Measurements from ENCODE around the gene TRPV2.
"Not testable (repeated sequence)": the region's sequence is repeated elsewhere in the genome, so short reads cannot be mapped to it uniquely, and the experiment has no call there.

The TRPV2 gene

DNA sequence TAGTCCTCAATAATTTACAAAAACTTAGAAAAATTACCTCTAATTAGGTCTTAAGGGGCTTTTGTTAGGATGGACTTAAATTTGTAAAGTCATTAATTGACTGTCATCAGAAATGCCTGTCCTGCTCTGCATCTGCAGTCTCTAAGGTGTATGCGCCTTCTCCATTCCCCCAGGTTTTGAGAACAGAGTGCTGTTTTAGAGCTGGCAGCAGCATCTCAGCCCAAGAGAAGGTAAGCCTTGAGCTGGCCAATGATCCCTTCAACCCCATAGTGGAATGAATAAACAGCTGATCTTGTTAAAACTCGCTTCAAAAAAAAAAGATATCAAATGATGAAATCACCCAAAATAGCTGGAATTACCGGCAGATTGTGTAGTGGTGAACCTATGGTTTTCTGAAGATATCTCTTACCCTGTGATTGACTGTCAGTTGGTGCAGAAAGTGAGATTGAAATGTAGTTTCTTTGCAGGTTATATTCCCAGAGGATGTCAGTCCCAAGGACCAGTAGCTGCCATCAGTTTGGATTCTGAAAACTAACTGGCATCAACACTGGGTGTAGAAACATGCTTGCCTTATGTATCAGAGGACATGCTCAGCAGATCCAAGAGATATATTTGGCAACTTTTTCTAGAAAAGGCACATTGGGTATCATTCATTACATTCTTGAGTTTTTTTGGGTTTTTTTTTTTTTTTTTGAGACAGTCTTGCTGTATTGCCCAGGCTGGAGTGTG lies 25.7 kb downstream of the TRPV2 start:
- FAIRE-seq (no peak), DNase-seq (ENCODE audit: insufficient read length) (no peak)
- peak; percentile 13; the same call in 1 of the 2 replicates for TF ChIP-seq POLR2AphosphoS5 (IDR thresholded peaks at IDR 0.05; ENCODE audit: low read depth, low read length)
- no peak for TF ChIP-seq TAF1 (IDR thresholded peaks at IDR 0.05; ENCODE audit: borderline replicate concordance, low read depth, low read length)
- no peak for TF ChIP-seq POLR2A (IDR thresholded peaks at IDR 0.05; ENCODE audit: low read depth, low read length)

DNA sequence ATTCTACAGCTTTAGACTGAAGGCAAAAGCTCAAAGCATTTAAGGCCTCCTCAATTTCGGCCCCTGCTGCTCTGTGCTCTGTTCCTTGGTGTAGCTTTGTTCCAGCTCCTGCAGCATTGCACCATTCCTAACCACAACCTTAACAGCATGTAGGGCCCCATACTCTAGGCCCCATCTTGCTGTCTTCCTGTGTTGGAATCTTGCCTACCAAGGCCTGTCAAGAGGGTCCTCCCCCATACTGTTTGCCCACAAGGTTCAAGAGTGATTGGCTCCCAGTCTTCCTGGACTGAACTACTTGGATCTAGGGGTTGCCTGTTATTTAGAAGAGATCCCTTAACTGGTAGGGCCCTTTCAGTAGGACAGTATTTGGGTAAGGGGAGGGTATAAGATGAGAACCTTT lies 26.8 kb downstream of the TRPV2 start:
- FAIRE-seq (no peak), DNase-seq (ENCODE audit: insufficient read length) (no peak)
- no peak for TF ChIP-seq TAF1 (IDR thresholded peaks at IDR 0.05; ENCODE audit: borderline replicate concordance, low read depth, low read length)
- TF ChIP-seq POLR2AphosphoS5 (IDR thresholded peaks at IDR 0.05; ENCODE audit: low read depth, low read length): peak; percentile 33; the same call in 1 of the 2 replicates
- TF ChIP-seq POLR2A (IDR thresholded peaks at IDR 0.05; ENCODE audit: low read depth, low read length): no peak

- TF ChIP-seq TAF1 (IDR thresholded peaks at IDR 0.05; ENCODE audit: borderline replicate concordance, low read depth, low read length): no peak
- peak; percentile 54; the same call in 1 of the 2 replicates for TF ChIP-seq POLR2AphosphoS5 (IDR thresholded peaks at IDR 0.05; ENCODE audit: low read depth, low read length)
- TF ChIP-seq POLR2A (IDR thresholded peaks at IDR 0.05; ENCODE audit: low read depth, low read length): no peak; the same call in 1 of the 2 replicates
- FAIRE-seq: no peak
- DNase-seq (ENCODE audit: insufficient read length): no peak
These were observed 27.5 kb downstream of the TRPV2 start for GRCh38 chr17:16442594-16443510.

GRCh38 chr17:16443511-16444257 lies 28.3 kb downstream of the TRPV2 start:
- no peak for DNase-seq (ENCODE audit: insufficient read length)
- no peak for TF ChIP-seq TAF1 (IDR thresholded peaks at IDR 0.05; ENCODE audit: borderline replicate concordance, low read depth, low read length)
- TF ChIP-seq POLR2AphosphoS5 (IDR thresholded peaks at IDR 0.05; ENCODE audit: low read depth, low read length): peak; percentile 61
- peak; percentile 81 for TF ChIP-seq POLR2A (IDR thresholded peaks at IDR 0.05; ENCODE audit: low read depth, low read length)
- no peak for FAIRE-seq

DNA sequence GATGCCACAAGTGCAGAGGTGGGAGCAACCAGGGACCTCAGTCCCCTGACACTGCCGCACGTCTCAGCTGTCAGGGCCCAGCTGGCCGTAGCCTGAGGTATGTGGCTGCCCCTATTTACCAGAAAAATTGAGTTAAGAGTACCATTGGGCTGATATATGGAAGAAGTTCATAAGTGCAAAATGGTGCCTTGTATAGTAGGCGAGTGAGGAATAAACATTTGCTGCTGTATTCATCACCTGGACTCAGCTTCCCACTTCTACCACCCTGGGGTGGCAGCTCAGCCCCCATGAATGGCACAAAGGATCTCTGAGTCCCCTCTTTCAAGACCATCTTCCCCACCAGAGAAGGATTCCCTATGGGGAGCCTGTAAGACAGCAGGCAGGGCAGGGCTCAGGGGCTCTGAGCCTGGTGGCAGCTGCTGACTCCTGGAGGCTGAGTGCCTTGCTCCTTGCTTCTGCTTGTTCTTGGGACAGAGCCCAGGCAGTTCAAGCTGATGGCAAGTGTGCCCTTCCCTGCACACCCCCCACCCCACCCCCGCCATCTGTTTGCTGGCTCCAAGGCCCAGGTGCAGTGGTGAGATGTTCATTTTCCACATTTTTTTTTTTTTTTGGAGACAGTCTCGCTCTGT lies 29.0 kb downstream of the TRPV2 start:
- no peak for DNase-seq (ENCODE audit: insufficient read length)
- TF ChIP-seq POLR2A (IDR thresholded peaks at IDR 0.05; ENCODE audit: low read depth, low read length): no peak
- no peak for TF ChIP-seq TAF1 (IDR thresholded peaks at IDR 0.05; ENCODE audit: borderline replicate concordance, low read depth, low read length)
- no peak for FAIRE-seq

- FAIRE-seq (no peak), DNase-seq (ENCODE audit: insufficient read length) (no peak)
- TF ChIP-seq TAF1 (IDR thresholded peaks at IDR 0.05; ENCODE audit: borderline replicate concordance, low read depth, low read length): no peak
- no peak for TF ChIP-seq POLR2A (IDR thresholded peaks at IDR 0.05; ENCODE audit: low read depth, low read length)
- TF ChIP-seq POLR2AphosphoS5 (IDR thresholded peaks at IDR 0.05; ENCODE audit: low read depth, low read length): no peak
These were observed 31.1 kb downstream of the TRPV2 start for GRCh38 chr17:16446338-16446983.

DNA sequence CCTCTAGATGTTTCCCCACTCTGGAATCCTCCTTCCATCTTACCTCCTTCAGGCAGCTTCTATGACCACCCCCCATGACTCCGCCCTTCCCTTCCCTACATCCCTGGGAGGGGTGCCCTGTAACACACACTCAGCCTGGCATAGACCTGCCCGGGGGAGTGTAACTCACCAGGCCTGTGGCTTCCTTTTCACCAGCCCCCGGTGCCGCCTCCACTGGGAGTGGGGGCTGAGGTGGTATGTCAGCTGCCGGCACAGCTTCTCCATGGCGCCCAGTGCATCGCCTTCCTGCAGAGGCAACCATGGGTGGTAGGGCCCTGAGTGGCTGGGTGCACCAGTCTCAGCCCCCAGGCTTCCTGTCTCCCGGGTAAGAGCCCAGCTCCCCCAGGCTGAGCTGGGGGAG lies 32.3 kb downstream of the TRPV2 start:
- TF ChIP-seq POLR2AphosphoS5 (IDR thresholded peaks at IDR 0.05; ENCODE audit: low read depth, low read length) (no peak), POLR2A (IDR thresholded peaks at IDR 0.05; ENCODE audit: low read depth, low read length) (no peak), TAF1 (IDR thresholded peaks at IDR 0.05; ENCODE audit: borderline replicate concordance, low read depth, low read length) (no peak)
- no peak for FAIRE-seq
- DNase-seq (ENCODE audit: insufficient read length): no peak

- no peak for TF ChIP-seq POLR2AphosphoS5 (IDR thresholded peaks at IDR 0.05; ENCODE audit: low read depth, low read length)
- TF ChIP-seq TAF1 (IDR thresholded peaks at IDR 0.05; ENCODE audit: borderline replicate concordance, low read depth, low read length): no peak
- no peak for TF ChIP-seq POLR2A (IDR thresholded peaks at IDR 0.05; ENCODE audit: low read depth, low read length)
- DNase-seq (ENCODE audit: insufficient read length) (no peak), FAIRE-seq (no peak)
These were observed 33.1 kb downstream of the TRPV2 start for GRCh38 chr17:16448490-16448889.

GRCh38 chr17:16449121-16449570 lies 33.8 kb downstream of the TRPV2 start:
- FAIRE-seq: no peak
- no peak for DNase-seq (ENCODE audit: insufficient read length)
- no peak for TF ChIP-seq POLR2A (IDR thresholded peaks at IDR 0.05; ENCODE audit: low read depth, low read length)

GRCh38 chr17:16450028-16450427 lies 34.7 kb downstream of the TRPV2 start:
- FAIRE-seq (no peak), DNase-seq (ENCODE audit: insufficient read length) (no peak)
- no peak for TF ChIP-seq POLR2AphosphoS5 (IDR thresholded peaks at IDR 0.05; ENCODE audit: low read depth, low read length)
- no peak for TF ChIP-seq POLR2A (IDR thresholded peaks at IDR 0.05; ENCODE audit: low read depth, low read length)

DNA sequence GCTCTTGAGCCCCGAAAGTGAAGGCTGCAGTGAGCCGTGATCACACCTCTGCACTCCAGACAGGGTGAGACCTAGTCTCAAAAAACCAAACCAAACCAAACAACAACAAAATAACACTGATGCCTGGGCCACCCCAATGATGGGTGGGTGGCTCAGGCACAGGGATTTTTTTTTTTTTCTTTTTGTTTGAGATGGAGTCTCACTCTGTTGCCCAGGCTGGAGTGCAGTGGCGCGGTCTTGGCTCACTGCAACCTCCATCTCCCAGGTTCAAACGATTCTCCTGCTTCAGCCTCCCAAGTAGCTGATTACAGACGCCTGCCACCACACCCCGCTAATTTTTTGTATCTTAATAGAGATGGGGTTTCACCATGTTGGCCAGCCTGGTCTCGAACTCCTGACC lies 36.9 kb downstream of the TRPV2 start:
- FAIRE-seq; DNase-seq (ENCODE audit: insufficient read length): not testable (repeated sequence)
